Measurements from ENCODE around the gene MANSC4. TPM values are rescaled to one million over a fixed set of nuclear protein-coding genes. Genes with fewer than 3 reads are reported as not detected.
A peak's percentile ranks its signal among the peaks of the same experiment; 100 is the strongest.

The MANSC4 gene
- total RNA-seq, 4 donors from 2014 or later = not detected

DNA sequence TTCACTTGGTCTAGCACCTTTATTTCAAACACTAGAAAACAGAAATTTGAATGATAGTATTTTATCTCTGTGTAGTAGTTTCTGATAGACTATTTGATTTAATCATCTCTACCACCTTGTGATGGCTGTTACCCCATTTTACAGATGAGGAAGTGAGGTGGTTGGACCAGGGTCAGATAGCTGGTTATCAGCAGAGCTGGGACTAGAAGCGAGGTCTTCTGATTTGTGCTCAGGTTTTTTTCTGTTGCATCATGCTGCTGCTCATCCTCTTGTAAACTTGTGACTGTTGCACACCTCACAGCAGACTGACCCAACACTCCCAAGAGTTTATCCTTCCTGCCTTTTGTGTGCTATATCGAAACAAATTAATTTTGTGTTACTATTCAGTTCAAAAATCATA, 10.1 kb upstream of the MANSC4 start:
- H3K4me3 ChIP-seq (replicated peaks in 1 of 3) = no peak overlapping the region
- TF ChIP-seq POLR2A (IDR thresholded peaks at IDR 0.05) = no peak
- TF ChIP-seq, protein P1, sequence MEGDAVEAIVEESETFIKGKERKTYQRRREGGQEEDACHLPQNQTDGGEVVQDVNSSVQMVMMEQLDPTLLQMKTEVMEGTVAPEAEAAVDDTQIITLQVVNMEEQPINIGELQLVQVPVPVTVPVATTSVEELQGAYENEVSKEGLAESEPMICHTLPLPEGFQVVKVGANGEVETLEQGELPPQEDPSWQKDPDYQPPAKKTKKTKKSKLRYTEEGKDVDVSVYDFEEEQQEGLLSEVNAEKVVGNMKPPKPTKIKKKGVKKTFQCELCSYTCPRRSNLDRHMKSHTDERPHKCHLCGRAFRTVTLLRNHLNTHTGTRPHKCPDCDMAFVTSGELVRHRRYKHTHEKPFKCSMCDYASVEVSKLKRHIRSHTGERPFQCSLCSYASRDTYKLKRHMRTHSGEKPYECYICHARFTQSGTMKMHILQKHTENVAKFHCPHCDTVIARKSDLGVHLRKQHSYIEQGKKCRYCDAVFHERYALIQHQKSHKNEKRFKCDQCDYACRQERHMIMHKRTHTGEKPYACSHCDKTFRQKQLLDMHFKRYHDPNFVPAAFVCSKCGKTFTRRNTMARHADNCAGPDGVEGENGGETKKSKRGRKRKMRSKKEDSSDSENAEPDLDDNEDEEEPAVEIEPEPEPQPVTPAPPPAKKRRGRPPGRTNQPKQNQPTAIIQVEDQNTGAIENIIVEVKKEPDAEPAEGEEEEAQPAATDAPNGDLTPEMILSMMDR (IDR thresholded peaks at IDR 0.05) = no peak
- DNase-seq = no peak
- no peaks in the 10 kb centered on the region for H3K27me3 ChIP-seq
- no peaks in the 10 kb centered on the region for H3K9me3 ChIP-seq
- H3K27ac ChIP-seq = no peak overlapping the region
- H3K36me3 ChIP-seq = peaks cover 0 to 25% of the 10 kb centered on the region in 2 donors
- peaks cover 0 to 12% of the 10 kb centered on the region in 2 donors for H3K4me1 ChIP-seq
- intact Hi-C loops (cut with DNase I) = no loop called here
- 94 to 100% methylated on average over 2 of the region's 2 CpGs for WGBS, 2 donors

DNA sequence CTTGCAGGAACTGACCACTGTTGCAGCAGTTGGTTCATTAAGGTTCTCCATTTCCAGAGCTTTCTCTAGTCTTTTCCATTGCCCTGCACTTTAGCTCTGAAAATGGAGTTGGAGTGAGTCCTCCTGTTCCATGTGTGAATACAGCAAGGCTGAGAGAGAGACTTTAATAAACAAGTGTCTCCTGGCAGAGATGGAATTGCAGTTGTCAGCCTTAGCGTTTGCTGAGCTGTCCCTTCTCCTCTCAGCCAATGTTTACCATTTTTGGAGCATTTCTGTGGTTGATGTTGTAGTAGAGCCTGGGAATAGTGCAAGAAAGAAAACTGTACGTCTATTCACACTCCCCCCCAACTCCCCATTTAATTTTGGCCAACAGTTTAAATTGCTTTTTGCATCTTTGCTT, 7.5 kb upstream of the MANSC4 start:
- no peak for DNase-seq
- no peak overlapping the region for H3K27ac ChIP-seq
- H3K36me3 ChIP-seq = peaks cover 0 to 10% of the 10 kb centered on the region in 2 donors
- H3K4me3 ChIP-seq (replicated peaks in 1 of 3) = no peak overlapping the region
- intact Hi-C loops (cut with DNase I) = no loop called here
- no peaks in the 10 kb centered on the region for H3K9me3 ChIP-seq
- peaks cover under 1 to 12% of the 10 kb centered on the region in 2 donors for H3K4me1 ChIP-seq
- no peak for TF ChIP-seq POLR2A (IDR thresholded peaks at IDR 0.05)
- no peaks in the 10 kb centered on the region for H3K27me3 ChIP-seq
- 70 to 79% methylated on average over 2 of the region's 2 CpGs for WGBS, 2 donors

DNA sequence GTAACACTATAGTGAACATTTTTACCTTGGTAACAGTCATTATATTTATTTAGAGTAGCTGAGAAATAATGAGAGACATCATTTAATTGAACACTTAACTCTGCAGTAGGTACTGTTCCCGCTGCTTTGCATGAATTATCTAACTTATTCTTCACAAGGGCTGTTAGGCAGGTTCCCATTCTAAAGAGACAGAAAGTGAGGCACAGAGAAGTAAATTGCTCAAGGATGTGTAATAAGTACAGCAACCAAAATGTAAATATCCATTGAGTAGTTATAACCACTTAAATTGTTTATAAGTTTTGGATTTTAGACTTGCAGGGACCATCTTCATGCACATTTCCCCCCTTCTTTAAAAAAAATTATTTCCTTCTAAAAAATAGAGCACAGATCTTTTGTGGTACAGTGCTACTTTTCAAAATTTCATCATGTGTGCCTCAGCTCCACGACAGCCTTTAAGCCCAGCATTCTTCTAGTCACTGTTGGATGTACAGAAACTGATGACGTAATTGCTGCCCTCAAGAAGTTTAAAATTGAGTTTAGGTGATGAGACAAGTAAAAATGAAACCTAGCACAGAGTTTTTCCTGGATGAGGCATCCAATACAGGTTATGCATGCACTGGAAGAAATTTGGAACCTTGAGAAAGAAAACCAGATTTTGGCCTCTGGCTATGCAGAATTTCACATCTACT, 6.0 kb upstream of the MANSC4 start:
- H3K36me3 ChIP-seq = no peaks in the 10 kb centered on the region
- H3K4me3 ChIP-seq (replicated peaks in 1 of 3) = no peak overlapping the region
- peaks cover 14 to 23% of the 10 kb centered on the region in 2 donors for H3K4me1 ChIP-seq
- DNase-seq = no peak
- TF ChIP-seq POLR2A (IDR thresholded peaks at IDR 0.05) = no peak
- TF ChIP-seq, protein P1 (IDR thresholded peaks at IDR 0.05) = no peak
- H3K9me3 ChIP-seq = no peaks in the 10 kb centered on the region
- no peaks in the 10 kb centered on the region for H3K27me3 ChIP-seq
- H3K27ac ChIP-seq = no peak overlapping the region
- 83 to 90% methylated on average over 3 of the region's 3 CpGs for WGBS, 2 donors
- intact Hi-C loops (cut with DNase I) = no loop called here

DNA sequence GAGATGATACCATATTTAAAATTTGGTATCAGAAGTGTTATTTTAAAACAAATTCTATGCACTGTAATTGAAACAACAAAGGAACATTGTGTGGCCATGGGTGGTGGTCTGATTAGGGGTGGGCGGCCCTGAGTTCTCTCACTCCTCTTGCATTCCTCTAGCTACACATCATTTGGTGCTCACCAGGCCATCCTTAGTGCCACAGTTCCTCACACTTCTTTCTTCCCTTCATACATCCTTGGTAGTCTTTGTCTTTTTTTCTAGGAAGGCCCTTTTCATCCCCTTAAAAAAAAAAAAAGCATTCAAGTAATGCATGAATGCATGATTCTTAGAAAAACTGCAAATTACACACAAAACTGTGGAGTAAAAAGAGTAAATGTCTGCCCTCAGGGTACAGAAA, 2.4 kb upstream of the MANSC4 start:
- no peaks in the 10 kb centered on the region for H3K27me3 ChIP-seq
- peaks cover 18% of the 10 kb centered on the region in 2 donors for H3K4me1 ChIP-seq
- H3K9me3 ChIP-seq = no peaks in the 10 kb centered on the region
- H3K36me3 ChIP-seq = no peaks in the 10 kb centered on the region
- 89 to 100% methylated on average over 1 of the region's 1 CpG for WGBS, 2 donors
- DNase-seq = no peak
- intact Hi-C loops (cut with DNase I) = no loop called here
- TF ChIP-seq, protein P1 (IDR thresholded peaks at IDR 0.05) = no peak
- no peak for TF ChIP-seq POLR2A (IDR thresholded peaks at IDR 0.05)
- H3K27ac ChIP-seq = no peak overlapping the region
- H3K4me3 ChIP-seq (replicated peaks in 1 of 3) = no peak overlapping the region

DNA sequence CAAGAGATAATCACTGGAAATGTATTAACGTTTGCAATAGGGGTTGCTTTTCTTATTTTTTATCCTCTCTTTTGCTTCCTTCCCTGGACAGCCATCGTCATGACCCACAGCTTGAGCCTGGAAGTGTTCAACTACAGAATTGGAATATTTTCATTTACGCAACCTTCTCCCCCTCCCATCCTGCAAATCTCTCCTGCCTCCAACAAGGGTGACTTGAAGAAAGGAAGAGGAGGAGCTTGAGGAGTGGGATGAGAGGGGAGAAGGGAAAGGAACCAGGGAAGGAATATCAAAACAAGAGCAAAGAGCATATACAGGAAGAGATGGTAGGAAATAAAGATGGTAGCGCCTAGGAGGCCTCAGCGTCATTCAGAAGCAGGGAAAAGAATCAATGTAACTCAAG, 1.6 kb upstream of the MANSC4 start:
- intact Hi-C loops (cut with DNase I) = no loop called here
- WGBS, 2 donors = 62 to 66% methylated on average over 5 of the region's 5 CpGs
- peak overlapping the region; percentile 9 to 88 (median 85) for H3K27ac ChIP-seq

More for the DNA sequence above, 1.6 kb upstream of the MANSC4 start:
- H3K36me3 ChIP-seq = no peaks in the 10 kb centered on the region
- peaks cover 18% of the 10 kb centered on the region in 2 donors for H3K4me1 ChIP-seq
- no peaks in the 10 kb centered on the region for H3K9me3 ChIP-seq
- no peak for DNase-seq
- H3K27me3 ChIP-seq = no peaks in the 10 kb centered on the region
- no peak overlapping the region for H3K4me3 ChIP-seq (replicated peaks in 1 of 3)
- TF ChIP-seq, protein P1 (IDR thresholded peaks at IDR 0.05) = no peak
- TF ChIP-seq POLR2A (IDR thresholded peaks at IDR 0.05) = no peak

All from thyroid gland (tissue), 4 donors.